ENCODE results near the gene U2SURP. TPM values are rescaled to one million over a fixed set of nuclear protein-coding genes. Genes with fewer than 3 reads are reported as not detected.
A peak's percentile ranks its signal among the peaks of the same experiment; 100 is the strongest.
"Not testable (repeated sequence)": the region's sequence is repeated elsewhere in the genome, so short reads cannot be mapped to it uniquely, and the experiment has no call there.

The U2SURP gene
- polyA plus RNA-seq, 6 donors from 2014 or later: 87.3 to 188 (median 132) TPM

DNA sequence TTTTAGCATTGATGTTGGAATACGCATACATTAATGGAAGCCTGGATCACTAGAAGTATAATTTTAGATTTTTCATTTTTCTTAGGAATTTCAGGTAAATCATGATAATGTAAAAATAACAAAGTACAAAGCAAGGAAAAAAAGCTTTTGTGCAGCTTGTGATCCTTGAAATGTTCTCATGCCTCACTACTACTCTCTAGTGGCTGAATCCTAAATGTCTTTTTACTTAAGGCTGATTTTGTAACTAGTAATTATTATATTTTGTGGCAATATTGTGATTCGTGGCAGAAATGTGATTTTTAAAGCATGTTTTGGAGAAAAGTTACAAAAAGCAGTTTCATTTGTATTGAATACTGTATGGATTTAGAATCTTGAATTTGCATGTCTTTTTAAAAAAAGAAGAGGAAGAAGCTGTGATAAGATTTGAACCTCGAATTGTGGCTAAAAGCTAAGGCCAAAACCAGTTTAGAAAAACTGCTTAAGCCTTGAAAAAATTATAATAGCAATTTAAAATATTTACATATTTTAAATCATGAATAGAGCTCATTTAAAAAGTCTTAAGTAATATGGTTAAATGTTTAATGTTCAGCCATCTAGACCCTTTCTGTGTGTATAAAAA is 39.0 kb downstream of the U2SURP start:
- Mint-ChIP-seq H3K27me3 (no peaks in the 10 kb centered on the region), H3K9me3 (no peaks in the 10 kb centered on the region), H3K36me3 (peaks cover 13% of the 10 kb centered on the region in 2 donors), H3K4me3 (no peak overlapping the region), H3K27ac (peak overlapping the region in 2 of 6 donors; percentile 38 to 53), H3K4me1 (peaks cover 0 to 5% (median 0%) of the 10 kb centered on the region in 3 donors)
- no peak for ATAC-seq (ENCODE audit: low read depth in 2 of 2)
- no peak for DNase-seq

DNA sequence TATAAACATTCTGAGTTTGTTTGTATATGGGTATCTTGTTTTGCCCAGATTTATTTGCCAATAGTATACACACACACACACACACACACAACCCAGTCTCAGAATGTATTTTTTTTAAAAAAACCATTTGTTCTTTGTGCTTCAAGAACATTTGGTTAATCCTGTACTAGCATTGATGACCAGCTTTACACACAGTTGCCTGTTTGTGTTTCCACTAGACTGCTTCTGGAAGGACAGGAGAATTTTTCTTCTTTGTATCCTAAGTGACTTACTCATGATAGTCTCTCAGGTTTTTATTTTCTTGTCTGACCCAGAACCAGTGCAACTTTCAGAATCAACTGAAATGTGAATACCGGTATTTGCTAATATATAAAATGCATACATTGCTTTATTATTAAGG is 40.5 kb downstream of the U2SURP start:
- Mint-ChIP-seq H3K4me3 (no peak overlapping the region), H3K4me1 (no peaks in the 10 kb centered on the region), H3K36me3 (peaks cover 12 to 16% of the 10 kb centered on the region in 2 donors), H3K9me3 (no peaks in the 10 kb centered on the region), H3K27ac (no peak overlapping the region), H3K27me3 (no peaks in the 10 kb centered on the region)
- ATAC-seq (ENCODE audit: low read depth in 2 of 2) (no peak), DNase-seq (no peak)

DNA sequence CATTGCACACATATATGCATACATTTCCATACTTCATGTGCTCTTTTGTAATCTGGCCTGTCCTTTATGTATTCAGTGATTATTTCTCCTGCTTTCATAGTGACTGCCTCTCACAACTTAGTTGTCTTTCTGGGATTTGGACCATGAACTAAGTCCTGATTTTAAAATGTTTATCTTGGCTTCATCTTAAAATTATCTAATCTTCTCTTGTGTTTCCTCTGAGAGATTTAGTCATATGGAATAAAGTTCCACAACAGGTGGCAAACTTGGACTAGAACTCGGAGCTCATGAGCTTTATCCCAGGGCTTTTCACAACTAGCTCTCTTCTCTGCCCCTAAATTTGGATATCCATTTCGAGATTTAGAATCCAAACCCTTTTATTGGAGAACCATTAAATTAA is 44.3 kb downstream of the U2SURP start:
- Mint-ChIP-seq H3K27ac (no peak overlapping the region), H3K27me3 (no peaks in the 10 kb centered on the region), H3K4me1 (peaks cover 0 to 4% (median 3%) of the 10 kb centered on the region in 3 donors), H3K36me3 (peaks cover 16% of the 10 kb centered on the region in 2 donors), H3K4me3 (no peak overlapping the region), H3K9me3 (no peaks in the 10 kb centered on the region)
- DNase-seq (no peak), ATAC-seq (ENCODE audit: low read depth in 2 of 2) (no peak)

DNA sequence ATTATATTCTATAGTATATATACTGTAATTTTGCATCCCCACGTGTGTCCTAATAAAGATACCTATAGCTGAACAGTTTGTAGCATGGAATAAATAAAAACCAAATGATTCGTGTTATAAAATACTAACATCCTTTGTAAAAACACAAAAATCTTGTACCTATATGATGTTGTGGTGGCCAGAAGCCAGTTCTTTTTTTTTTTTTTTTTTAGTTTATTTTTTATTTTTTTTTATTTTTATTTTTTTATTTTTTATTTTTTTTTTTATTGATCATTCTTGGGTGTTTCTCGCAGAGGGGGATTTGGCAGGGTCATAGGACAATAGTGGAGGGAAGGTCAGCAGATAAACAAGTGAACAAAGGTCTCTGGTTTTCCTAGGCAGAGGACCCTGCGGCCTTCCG is 44.7 kb downstream of the U2SURP start:
- H3K4me3 Mint-ChIP-seq; ATAC-seq (ENCODE audit: low read depth in 2 of 2); H3K27ac Mint-ChIP-seq; H3K9me3 Mint-ChIP-seq; H3K27me3 Mint-ChIP-seq; DNase-seq; H3K4me1 Mint-ChIP-seq: not testable (repeated sequence)
- peaks cover 17 to 19% of the 10 kb centered on the region in 2 donors for H3K36me3 Mint-ChIP-seq

GRCh38 chr3:143054011-143054410 is 52.6 kb downstream of the U2SURP start:
- Mint-ChIP-seq H3K27me3 (no peaks in the 10 kb centered on the region), H3K36me3 (peaks cover 17 to 23% of the 10 kb centered on the region in 2 donors), H3K27ac (peak overlapping the region in 1 of 6 donors; percentile 18), H3K4me1 (peaks cover 0 to 4% (median 3%) of the 10 kb centered on the region in 3 donors), H3K4me3 (no peak overlapping the region), H3K9me3 (no peaks in the 10 kb centered on the region)
- ATAC-seq (ENCODE audit: low read depth in 2 of 2) (no peak), DNase-seq (no peak)

- no peak for DNase-seq
- no peak overlapping the region for H3K27ac Mint-ChIP-seq
- H3K4me3 Mint-ChIP-seq: no peak overlapping the region
- H3K9me3 Mint-ChIP-seq: no peaks in the 10 kb centered on the region
- peaks cover 11 to 19% of the 10 kb centered on the region in 2 donors for H3K36me3 Mint-ChIP-seq
- ATAC-seq (ENCODE audit: low read depth in 2 of 2): no peak
- H3K27me3 Mint-ChIP-seq: no peaks in the 10 kb centered on the region
- peaks cover 0 to 5% (median 3%) of the 10 kb centered on the region in 3 donors for H3K4me1 Mint-ChIP-seq
These were observed 55.0 kb downstream of the U2SURP start for GRCh38 chr3:143056372-143056771.

- DNase-seq (no peak), ATAC-seq (ENCODE audit: low read depth in 2 of 2) (no peak)
- Mint-ChIP-seq H3K36me3 (peaks cover 0 to 3% of the 10 kb centered on the region in 2 donors), H3K27me3 (no peaks in the 10 kb centered on the region), H3K4me1 (peaks cover 4 to 9% (median 5%) of the 10 kb centered on the region in 3 donors), H3K9me3 (no peaks in the 10 kb centered on the region), H3K27ac (peak overlapping the region in 2 of 6 donors; percentile 43 to 84), H3K4me3 (no peak overlapping the region)
These were observed 59.5 kb downstream of the U2SURP start for GRCh38 chr3:143060906-143061305.

- Mint-ChIP-seq H3K4me1 (peaks cover 8 to 10% (median 9%) of the 10 kb centered on the region in 3 donors), H3K36me3 (no peaks in the 10 kb centered on the region), H3K4me3 (no peak overlapping the region), H3K27ac (no peak overlapping the region), H3K9me3 (no peaks in the 10 kb centered on the region), H3K27me3 (no peaks in the 10 kb centered on the region)
- ATAC-seq (ENCODE audit: low read depth in 2 of 2): no peak
- DNase-seq: no peak
These were observed 61.6 kb downstream of the U2SURP start for GRCh38 chr3:143063018-143063417.

DNA sequence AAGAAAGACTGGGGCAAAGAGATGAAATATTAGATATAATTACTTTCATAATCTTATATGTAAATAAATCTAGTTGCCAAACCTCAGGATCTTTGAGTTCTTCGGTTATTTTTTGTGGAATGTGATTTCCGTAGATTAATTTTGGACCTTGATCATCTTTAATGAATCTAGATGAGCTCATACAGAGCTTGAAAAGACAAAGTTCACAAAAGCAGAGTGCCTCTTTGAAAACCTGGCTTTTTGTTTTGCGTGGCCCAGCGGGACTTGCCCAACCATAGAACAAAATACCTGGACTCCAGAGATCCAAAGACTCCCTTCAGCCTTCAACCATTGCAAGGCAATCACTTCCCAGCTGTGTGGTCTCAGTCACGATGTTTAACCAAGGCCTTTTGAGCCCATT is 63.4 kb downstream of the U2SURP start:
- no peaks in the 10 kb centered on the region for H3K36me3 Mint-ChIP-seq
- no peak overlapping the region for H3K4me3 Mint-ChIP-seq
- H3K27me3 Mint-ChIP-seq: no peaks in the 10 kb centered on the region
- peaks cover 8 to 10% (median 9%) of the 10 kb centered on the region in 3 donors for H3K4me1 Mint-ChIP-seq
- no peaks in the 10 kb centered on the region for H3K9me3 Mint-ChIP-seq
- H3K27ac Mint-ChIP-seq: no peak overlapping the region
- ATAC-seq (ENCODE audit: low read depth in 2 of 2) (no peak), DNase-seq (no peak)

DNA sequence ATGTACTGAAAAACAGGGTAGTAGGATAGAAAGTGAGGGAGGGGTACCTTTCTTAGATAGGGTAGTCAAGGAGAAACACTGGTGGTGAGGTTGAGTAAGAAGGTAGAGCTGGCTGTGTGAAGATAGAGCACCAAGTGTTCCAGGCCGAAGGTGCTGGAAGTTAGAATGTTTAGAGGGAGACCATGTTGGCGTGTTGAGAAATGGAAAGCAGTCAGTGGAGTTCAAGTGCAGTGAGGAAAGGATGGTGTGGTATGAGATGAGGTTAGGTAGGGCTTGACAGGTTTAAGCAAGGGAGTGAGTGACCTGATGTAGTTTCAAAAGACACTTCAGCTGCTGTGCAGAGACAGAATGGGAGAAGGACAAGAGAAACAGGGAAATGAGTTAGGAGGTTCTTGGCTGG is 64.0 kb downstream of the U2SURP start:
- no peaks in the 10 kb centered on the region for H3K27me3 Mint-ChIP-seq
- no peak for DNase-seq
- H3K36me3 Mint-ChIP-seq: no peaks in the 10 kb centered on the region
- H3K9me3 Mint-ChIP-seq: no peaks in the 10 kb centered on the region
- H3K4me1 Mint-ChIP-seq: peaks cover 8 to 10% (median 9%) of the 10 kb centered on the region in 3 donors
- peak overlapping the region in 1 of 6 donors; percentile 60 for H3K27ac Mint-ChIP-seq
- ATAC-seq (ENCODE audit: low read depth in 2 of 2): no peak
- no peak overlapping the region for H3K4me3 Mint-ChIP-seq

DNA sequence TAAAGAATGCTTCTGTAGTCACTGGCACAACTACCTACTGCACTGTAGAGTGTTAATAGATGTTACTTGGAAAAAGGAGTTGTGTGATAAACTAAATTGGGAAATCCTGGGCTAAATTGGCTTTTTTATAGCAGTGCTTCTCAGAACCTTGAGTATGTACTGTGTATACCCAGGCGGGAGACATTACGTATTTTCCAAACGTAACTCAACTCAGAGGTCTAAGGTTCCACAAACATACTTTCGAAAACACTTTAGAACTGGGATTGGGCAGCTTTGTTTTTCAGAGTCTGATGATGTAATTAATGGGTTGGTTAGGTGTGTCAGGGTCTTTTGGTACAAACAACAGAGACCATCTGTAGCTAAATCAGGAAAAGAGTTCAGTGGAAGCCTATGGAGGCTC is 64.7 kb downstream of the U2SURP start:
- Mint-ChIP-seq H3K27ac (no peak overlapping the region), H3K36me3 (no peaks in the 10 kb centered on the region), H3K4me3 (no peak overlapping the region), H3K27me3 (no peaks in the 10 kb centered on the region), H3K4me1 (peaks cover 6 to 8% (median 7%) of the 10 kb centered on the region in 3 donors), H3K9me3 (no peaks in the 10 kb centered on the region)
- ATAC-seq (ENCODE audit: low read depth in 2 of 2) (no peak), DNase-seq (no peak)

DNA sequence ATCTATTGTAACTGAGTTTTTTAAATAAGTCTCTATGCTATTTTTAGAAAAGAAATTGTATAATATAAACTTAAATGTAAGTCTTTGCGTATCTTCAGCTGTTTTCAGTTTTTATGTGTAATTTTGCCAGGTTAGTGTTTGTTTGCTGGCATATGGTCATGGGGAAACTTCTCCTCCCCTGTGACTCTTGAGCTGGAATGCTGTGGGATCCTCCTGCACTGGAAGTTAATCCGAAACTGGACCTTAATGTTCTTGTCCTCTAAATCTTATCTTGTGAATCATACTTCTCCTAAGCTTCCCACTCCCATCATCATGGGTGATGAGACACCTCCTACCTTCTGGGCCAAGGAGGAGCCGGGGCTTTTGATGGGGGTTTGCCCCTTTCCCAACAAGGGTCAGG is 65.8 kb downstream of the U2SURP start:
- H3K36me3 Mint-ChIP-seq: no peaks in the 10 kb centered on the region
- no peaks in the 10 kb centered on the region for H3K9me3 Mint-ChIP-seq
- DNase-seq (no peak), ATAC-seq (ENCODE audit: low read depth in 2 of 2) (no peak)
- no peaks in the 10 kb centered on the region for H3K27me3 Mint-ChIP-seq
- H3K4me1 Mint-ChIP-seq: peaks cover 5 to 8% (median 5%) of the 10 kb centered on the region in 3 donors
- H3K27ac Mint-ChIP-seq: peak overlapping the region in 1 of 6 donors; percentile 73
- H3K4me3 Mint-ChIP-seq: no peak overlapping the region

DNA sequence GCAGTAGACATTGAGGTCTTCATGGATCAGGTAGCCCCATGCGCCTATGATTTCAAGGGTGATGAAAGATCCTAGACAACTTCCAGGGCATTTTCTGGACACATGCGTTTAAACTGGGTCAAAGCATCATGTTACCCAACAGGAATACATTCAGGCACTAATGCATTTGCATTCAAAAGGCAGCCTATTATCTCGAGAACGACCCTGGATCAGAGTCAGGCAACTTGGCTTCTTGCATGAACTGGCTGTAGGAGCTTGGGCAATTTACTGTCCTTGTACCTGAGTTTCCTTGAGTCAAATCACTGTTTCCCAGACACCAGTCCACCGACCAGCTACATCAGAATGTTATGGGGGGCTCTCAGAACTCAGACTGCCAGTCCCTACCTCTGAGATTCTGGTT is 66.7 kb downstream of the U2SURP start:
- ATAC-seq (ENCODE audit: low read depth in 2 of 2): no peak
- Mint-ChIP-seq H3K36me3 (no peaks in the 10 kb centered on the region), H3K9me3 (no peaks in the 10 kb centered on the region), H3K27ac (no peak overlapping the region), H3K4me3 (no peak overlapping the region), H3K27me3 (no peaks in the 10 kb centered on the region), H3K4me1 (peaks cover 5 to 8% (median 5%) of the 10 kb centered on the region in 3 donors)
- no peak for DNase-seq

- Mint-ChIP-seq H3K27me3 (no peaks in the 10 kb centered on the region), H3K4me1 (peaks cover 0 to 3% (median 3%) of the 10 kb centered on the region in 3 donors), H3K27ac (no peak overlapping the region), H3K9me3 (no peaks in the 10 kb centered on the region), H3K4me3 (no peak overlapping the region), H3K36me3 (no peaks in the 10 kb centered on the region)
- DNase-seq (no peak), ATAC-seq (ENCODE audit: low read depth in 2 of 2) (no peak)
These were observed 69.7 kb downstream of the U2SURP start for GRCh38 chr3:143070977-143071551.

Measured in naive B cell (primary cell).